DND-41 (cell line): ENCODE measurements around the gene FAF1.

Experiments
- ATAC-seq: fragments of 200-7000 bp; cut with Tn5 transposase; 3 replicates; pipeline ENCODE4 v1.9.1; 2021; ENCODE audit warnings: low read depth; ENCODE audit not compliant: insufficient read depth
- DNase-seq: peaks from one replicate; pipeline ENCODE4 v3.0.0-alpha.2; 2020
- H2AFZ ChIP-seq: 2 replicates; pipeline ENCODE4 v1.6.0; 2012; ENCODE audit warnings: low read depth, low read length
- H3K27ac ChIP-seq: 2 replicates; pipeline ENCODE4 v1.5.1; 2012; ENCODE audit warnings: low read length, inconsistent platforms
- H3K27me3 ChIP-seq: fragments of 200-600 bp; sonication (generic); 2 replicates; pipeline ENCODE4 v1.6.0; 2012; ENCODE audit warnings: low read length, mild to moderate bottlenecking, inconsistent platforms; ENCODE audit not compliant: insufficient read depth, poor library complexity
- H3K36me3 ChIP-seq: 2 replicates; pipeline ENCODE4 v1.5.1; 2012; ENCODE audit warnings: low read length, inconsistent platforms; ENCODE audit not compliant: insufficient read depth
- H3K4me1 ChIP-seq: 2 replicates; pipeline ENCODE4 v1.5.1; 2012; ENCODE audit warnings: mild to moderate bottlenecking, low read length; ENCODE audit not compliant: insufficient read depth
- H3K4me2 ChIP-seq: 2 replicates; pipeline ENCODE4 v1.6.0; 2012; ENCODE audit warnings: mild to moderate bottlenecking, moderate library complexity, low read length, inconsistent platforms; ENCODE audit not compliant: insufficient read depth
- H3K4me3 ChIP-seq, 2 experiments: fragments of 200-600 bp in 1 of 2; shearing (Covaris generic) in 1 of 2; 2 replicates each; pipeline ENCODE4 v1.5.1; 2012 to 2016; ENCODE audit warnings: inconsistent platforms in 2 of 2, low read length in 2 of 2, mild to moderate bottlenecking in 2 of 2, low read depth in 1 of 2, moderate library complexity in 1 of 2
- H3K79me2 ChIP-seq: 2 replicates; pipeline ENCODE4 v1.6.0; 2012; ENCODE audit warnings: low read length, inconsistent platforms; ENCODE audit not compliant: insufficient read depth
- H3K9ac ChIP-seq: 2 replicates; pipeline ENCODE4 v1.6.0; 2012; ENCODE audit warnings: low read depth, mild to moderate bottlenecking, inconsistent platforms, low read length, moderate library complexity
- H3K9me3 ChIP-seq: 2 replicates; pipeline ENCODE4 v1.5.1; 2012; ENCODE audit warnings: low read length, moderate library complexity, mild to moderate bottlenecking, inconsistent platforms; ENCODE audit not compliant: insufficient read depth, severe bottlenecking
- H4K20me1 ChIP-seq: 2 replicates; pipeline ENCODE4 v1.6.0; 2012; ENCODE audit warnings: low read length; ENCODE audit not compliant: insufficient read depth
- EZH2 ChIP-seq: IDR thresholded peaks from 3 replicates; pipeline ENCODE4 v1.6.1; 2012; ENCODE audit warnings: borderline replicate concordance, low read depth, mild to moderate bottlenecking, moderate library complexity, low read length, inconsistent platforms; ENCODE audit not compliant: severe bottlenecking
- TF ChIP-seq, protein P1 (sequence below): IDR thresholded peaks from 2 replicates; pipeline ENCODE4 v1.5.1; 2012; ENCODE audit warnings: borderline replicate concordance, low read length, moderate library complexity, mild to moderate bottlenecking; ENCODE audit not compliant: poor library complexity, severe bottlenecking; ENCODE audit errors: extremely low read depth

Gene FAF1

GRCh38 chr1:50417507-50417906 lies 542.6 kb downstream of the FAF1 start:
- TF ChIP-seq EZH2, result no peak
- TF ChIP-seq, protein P1, sequence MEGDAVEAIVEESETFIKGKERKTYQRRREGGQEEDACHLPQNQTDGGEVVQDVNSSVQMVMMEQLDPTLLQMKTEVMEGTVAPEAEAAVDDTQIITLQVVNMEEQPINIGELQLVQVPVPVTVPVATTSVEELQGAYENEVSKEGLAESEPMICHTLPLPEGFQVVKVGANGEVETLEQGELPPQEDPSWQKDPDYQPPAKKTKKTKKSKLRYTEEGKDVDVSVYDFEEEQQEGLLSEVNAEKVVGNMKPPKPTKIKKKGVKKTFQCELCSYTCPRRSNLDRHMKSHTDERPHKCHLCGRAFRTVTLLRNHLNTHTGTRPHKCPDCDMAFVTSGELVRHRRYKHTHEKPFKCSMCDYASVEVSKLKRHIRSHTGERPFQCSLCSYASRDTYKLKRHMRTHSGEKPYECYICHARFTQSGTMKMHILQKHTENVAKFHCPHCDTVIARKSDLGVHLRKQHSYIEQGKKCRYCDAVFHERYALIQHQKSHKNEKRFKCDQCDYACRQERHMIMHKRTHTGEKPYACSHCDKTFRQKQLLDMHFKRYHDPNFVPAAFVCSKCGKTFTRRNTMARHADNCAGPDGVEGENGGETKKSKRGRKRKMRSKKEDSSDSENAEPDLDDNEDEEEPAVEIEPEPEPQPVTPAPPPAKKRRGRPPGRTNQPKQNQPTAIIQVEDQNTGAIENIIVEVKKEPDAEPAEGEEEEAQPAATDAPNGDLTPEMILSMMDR, result no peak
- no peak for ATAC-seq
- Histone ChIP-seq H3K4me2 (no peak overlapping the region), H3K4me1 (no peaks in the 10 kb centered on the region), H3K9ac (no peak overlapping the region), H3K79me2 (no peaks in the 10 kb centered on the region), H3K36me3 (no peaks in the 10 kb centered on the region), H3K27ac (no peak overlapping the region), H3K9me3 (no peaks in the 10 kb centered on the region), H3K27me3 (no peaks in the 10 kb centered on the region), H3K4me3 (no peak overlapping the region), H2AFZ (no peak overlapping the region), H4K20me1 (no peaks in the 10 kb centered on the region)
- DNase-seq, result no peak

GRCh38 chr1:50416553-50417453 lies 543.3 kb downstream of the FAF1 start:
- H3K4me3 ChIP-seq, result no peak overlapping the region
- H3K4me2 ChIP-seq, result no peak overlapping the region
- H3K27me3 ChIP-seq, result no peaks in the 10 kb centered on the region
- H3K4me1 ChIP-seq, result no peaks in the 10 kb centered on the region
- H3K9me3 ChIP-seq, result no peaks in the 10 kb centered on the region
- H4K20me1 ChIP-seq, result no peaks in the 10 kb centered on the region
- ATAC-seq (no peak), DNase-seq (no peak)
- H3K9ac ChIP-seq, result no peak overlapping the region
- TF ChIP-seq, protein P1, result no peak
- no peak for TF ChIP-seq EZH2
- no peaks in the 10 kb centered on the region for H3K79me2 ChIP-seq
- no peak overlapping the region for H3K27ac ChIP-seq
- H2AFZ ChIP-seq, result no peak overlapping the region
- H3K36me3 ChIP-seq, result no peaks in the 10 kb centered on the region

DNA sequence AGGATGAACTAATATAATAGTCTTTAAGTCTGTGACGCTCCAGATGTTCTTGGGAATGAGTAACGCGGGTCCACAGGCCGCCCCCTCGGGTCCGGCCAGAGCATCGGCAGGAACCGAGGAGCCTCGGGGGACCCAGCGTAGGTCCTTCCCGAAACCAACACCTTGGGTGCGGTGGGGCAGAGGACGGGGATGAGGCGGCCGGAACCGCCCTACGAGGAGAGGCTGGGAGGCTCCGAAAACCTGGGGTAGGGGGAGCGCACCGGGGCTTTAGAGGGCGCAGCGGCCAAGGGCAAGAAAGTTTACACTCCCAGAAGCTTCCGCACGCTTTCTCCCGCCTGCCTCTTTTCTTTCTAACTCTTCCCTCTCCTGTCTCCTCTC lies 543.9 kb downstream of the FAF1 start:
- H4K20me1 ChIP-seq, result no peaks in the 10 kb centered on the region
- DNase-seq (no peak), ATAC-seq (no peak)
- H3K36me3 ChIP-seq, result no peaks in the 10 kb centered on the region
- no peaks in the 10 kb centered on the region for H3K4me1 ChIP-seq
- TF ChIP-seq, protein P1, result no peak
- TF ChIP-seq EZH2, result no peak
- H3K4me2 ChIP-seq, result no peak overlapping the region
- no peaks in the 10 kb centered on the region for H3K79me2 ChIP-seq
- no peak overlapping the region for H3K4me3 ChIP-seq
- H3K27me3 ChIP-seq, result no peaks in the 10 kb centered on the region
- no peaks in the 10 kb centered on the region for H3K9me3 ChIP-seq
- H3K9ac ChIP-seq, result no peak overlapping the region
- H2AFZ ChIP-seq, result no peak overlapping the region
- no peak overlapping the region for H3K27ac ChIP-seq
